ENCODE measurements around the gene TMEM45A. TPM values are rescaled to one million over a fixed set of nuclear protein-coding genes. Genes with fewer than 3 reads are reported as not detected.

Gene TMEM45A
- polyA plus RNA-seq, 1 donor from 2014 or later: 0.14 TPM

GRCh38 chr3:100590840-100591147 lies 98.4 kb downstream of the TMEM45A start:
- H3K4me3 Mint-ChIP-seq: no peak overlapping the region
- no peak overlapping the region for H3K27ac Mint-ChIP-seq
- peaks cover 0 to under 1% (median 0%) of the 10 kb centered on the region in 3 donors for H3K9me3 Mint-ChIP-seq
- H3K27me3 Mint-ChIP-seq: peaks cover 2% of the 10 kb centered on the region
- peaks cover 0 to 3% (median 2%) of the 10 kb centered on the region in 3 donors for H3K4me1 Mint-ChIP-seq
- peaks cover under 1% of the 10 kb centered on the region for H3K36me3 Mint-ChIP-seq

DNA sequence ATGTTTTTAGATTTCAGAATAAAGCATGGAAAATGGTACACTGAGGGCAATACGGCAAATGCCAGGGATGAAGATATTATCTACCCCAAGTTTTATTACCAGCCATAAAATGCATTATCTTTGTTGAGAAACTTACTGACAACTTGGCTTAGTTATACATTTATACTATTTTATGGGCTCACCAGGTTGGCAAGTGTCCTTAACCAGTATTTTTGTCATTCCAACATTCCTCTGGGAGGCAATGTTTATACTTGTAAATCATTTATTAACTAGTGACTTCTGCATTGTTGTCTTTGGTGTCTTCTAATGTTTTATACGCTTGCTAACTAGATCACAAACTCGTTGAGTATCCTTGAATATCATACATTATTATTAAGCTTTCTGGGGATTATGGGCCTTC lies 99.0 kb downstream of the TMEM45A start:
- Mint-ChIP-seq H3K27me3 (peaks cover 3% of the 10 kb centered on the region), H3K9me3 (no peaks in the 10 kb centered on the region), H3K36me3 (no peaks in the 10 kb centered on the region), H3K4me3 (no peak overlapping the region), H3K4me1 (peaks cover 0 to 3% (median 2%) of the 10 kb centered on the region in 3 donors), H3K27ac (no peak overlapping the region)

GRCh38 chr3:100600181-100601042 lies 108.0 kb downstream of the TMEM45A start:
- Mint-ChIP-seq H3K36me3 (peaks cover 4% of the 10 kb centered on the region), H3K9me3 (peaks cover 2 to 10% (median 8%) of the 10 kb centered on the region in 3 donors), H3K27me3 (peaks cover 7% of the 10 kb centered on the region), H3K4me1 (peaks cover 12 to 17% (median 13%) of the 10 kb centered on the region in 3 donors), H3K27ac (no peak overlapping the region), H3K4me3 (no peak overlapping the region)

DNA sequence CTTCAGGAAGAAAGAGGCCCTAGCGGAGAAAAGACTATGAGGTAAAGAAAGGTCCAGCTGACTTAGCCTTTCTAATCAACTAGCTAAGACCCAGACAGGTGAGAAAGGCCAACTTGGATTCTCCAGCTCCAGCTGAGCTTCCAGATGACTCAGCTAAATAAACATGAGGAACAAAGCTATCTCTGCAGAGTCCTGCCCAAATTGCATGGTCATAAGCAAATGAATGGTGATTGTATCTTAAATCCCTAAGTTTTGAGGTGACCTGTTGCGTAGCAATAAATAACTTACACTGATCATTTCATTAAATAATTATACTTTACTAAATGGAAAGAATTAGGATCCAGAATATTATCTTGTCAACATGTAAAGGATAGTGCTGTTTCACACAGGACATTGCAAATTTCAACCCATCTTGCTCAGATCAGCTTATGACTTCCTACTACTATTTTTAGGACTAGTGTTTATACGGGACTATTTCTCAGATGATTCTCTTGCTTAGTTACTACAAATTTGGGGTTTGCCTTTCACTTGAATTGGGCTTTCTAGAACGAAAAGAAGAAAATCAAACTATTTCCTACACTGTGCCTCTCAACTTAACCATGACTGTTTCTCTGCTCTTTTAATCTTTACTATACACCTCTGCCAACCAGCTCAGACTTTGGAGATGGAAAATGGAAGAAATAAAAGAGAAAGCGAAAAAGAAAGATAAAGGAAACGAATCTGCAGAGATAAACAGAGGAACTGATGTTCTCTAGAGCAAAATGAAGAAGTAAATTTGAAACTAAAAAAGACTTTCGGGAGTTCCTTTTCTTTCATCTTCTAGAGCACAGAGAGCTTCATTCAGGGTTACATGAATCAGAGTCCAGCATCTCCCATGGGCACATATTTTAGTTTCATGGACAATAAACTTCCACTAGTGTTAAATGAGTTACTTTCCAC lies 110.4 kb downstream of the TMEM45A start:
- Mint-ChIP-seq H3K4me3 (peak overlapping the region; percentile 72 to 96 (median 84)), H3K4me1 (peaks cover 12 to 19% (median 13%) of the 10 kb centered on the region in 3 donors), H3K27ac (peak overlapping the region; percentile 37 to 95 (median 67)), H3K27me3 (peaks cover 1% of the 10 kb centered on the region), H3K36me3 (peaks cover 4% of the 10 kb centered on the region), H3K9me3 (peaks cover 2 to 10% (median 8%) of the 10 kb centered on the region in 3 donors)

DNA sequence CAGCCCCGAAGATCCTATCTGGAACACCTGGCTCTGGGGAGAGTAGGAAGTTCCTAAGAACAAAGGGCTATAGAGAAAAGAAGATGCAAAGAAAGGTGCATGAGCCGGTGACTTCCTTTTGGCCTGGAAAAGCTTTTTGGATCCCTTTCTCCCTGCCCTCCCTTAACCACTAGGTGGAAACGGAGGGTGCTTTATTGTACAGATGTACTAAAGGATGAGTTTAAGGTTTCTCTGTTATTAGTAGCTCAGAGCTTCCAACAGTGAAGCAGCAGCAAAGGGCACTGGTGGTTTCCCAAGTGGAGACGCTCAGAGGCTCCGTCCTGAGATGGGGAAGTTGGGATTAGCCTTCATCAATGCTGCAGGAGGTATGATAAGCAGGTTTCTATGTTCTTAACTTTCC lies 111.0 kb downstream of the TMEM45A start:
- H3K27me3 Mint-ChIP-seq: peaks cover 1% of the 10 kb centered on the region
- peaks cover 2 to 10% (median 8%) of the 10 kb centered on the region in 3 donors for H3K9me3 Mint-ChIP-seq
- peaks cover 4% of the 10 kb centered on the region for H3K36me3 Mint-ChIP-seq
- peak overlapping the region; percentile 37 to 95 (median 67) for H3K27ac Mint-ChIP-seq
- peaks cover 12 to 19% (median 13%) of the 10 kb centered on the region in 3 donors for H3K4me1 Mint-ChIP-seq
- peak overlapping the region; percentile 72 to 96 (median 84) for H3K4me3 Mint-ChIP-seq

DNA sequence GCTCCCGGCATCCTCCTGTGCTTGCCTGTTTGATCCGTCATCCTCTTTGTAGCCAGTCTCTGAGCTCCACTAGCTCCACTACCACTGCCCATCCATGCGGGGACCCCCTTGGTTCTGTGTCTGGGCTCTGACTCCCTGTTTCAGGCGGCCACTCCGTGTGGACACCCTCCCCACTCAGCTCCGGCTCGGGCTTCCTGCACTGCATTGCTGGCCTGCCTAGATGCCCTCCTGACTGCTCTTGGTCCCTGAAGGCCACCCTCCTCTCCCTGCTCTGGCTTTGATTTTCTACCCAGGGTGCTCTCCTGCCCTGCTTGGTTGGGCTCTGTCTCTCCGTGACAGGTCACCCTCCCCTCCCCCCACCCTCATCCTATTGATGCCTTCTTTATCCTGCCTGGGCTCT lies 112.9 kb downstream of the TMEM45A start:
- Mint-ChIP-seq H3K27ac (no peak overlapping the region), H3K9me3 (peaks cover 0 to 5% (median 0%) of the 10 kb centered on the region in 3 donors), H3K4me1 (peaks cover 12 to 23% (median 13%) of the 10 kb centered on the region in 3 donors), H3K4me3 (no peak overlapping the region), H3K36me3 (peaks cover 3% of the 10 kb centered on the region), H3K27me3 (peaks cover 1% of the 10 kb centered on the region)

DNA sequence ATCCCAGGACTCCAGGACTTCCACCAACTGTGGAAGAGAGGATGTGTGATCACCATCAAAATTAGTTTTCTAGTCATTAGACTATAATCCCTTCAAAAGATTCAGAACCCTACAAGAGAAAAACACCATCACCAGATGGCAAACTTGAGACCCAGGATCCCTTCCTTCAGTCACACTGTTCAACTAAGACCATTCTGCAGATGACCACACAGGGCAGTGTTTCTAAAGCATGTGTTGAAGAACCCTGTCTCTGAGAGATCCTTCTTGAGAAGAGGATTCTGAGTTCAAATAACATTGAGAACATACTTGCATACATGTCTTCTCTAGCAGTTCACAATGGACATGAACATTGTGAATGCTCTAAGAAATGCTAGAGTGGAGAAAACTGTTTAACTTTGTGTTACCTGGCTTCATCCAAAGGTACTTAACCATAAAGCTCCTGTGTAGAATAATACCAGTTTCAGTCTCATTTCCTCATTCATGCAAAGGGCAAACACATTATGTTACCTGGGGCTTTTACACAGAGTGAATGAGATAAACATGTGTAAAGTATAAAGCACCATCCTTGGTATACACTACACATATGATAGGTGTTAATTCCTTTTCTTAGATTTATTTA lies 114.6 kb downstream of the TMEM45A start:
- no peak overlapping the region for H3K4me3 Mint-ChIP-seq
- H3K9me3 Mint-ChIP-seq: peaks cover 0 to 2% (median 0%) of the 10 kb centered on the region in 3 donors
- peak overlapping the region in 1 of 3 donors; percentile 32 for H3K27ac Mint-ChIP-seq
- peaks cover 12 to 20% (median 13%) of the 10 kb centered on the region in 3 donors for H3K4me1 Mint-ChIP-seq
- H3K27me3 Mint-ChIP-seq: peaks cover 6% of the 10 kb centered on the region
- H3K36me3 Mint-ChIP-seq: peaks cover 3% of the 10 kb centered on the region

DNA sequence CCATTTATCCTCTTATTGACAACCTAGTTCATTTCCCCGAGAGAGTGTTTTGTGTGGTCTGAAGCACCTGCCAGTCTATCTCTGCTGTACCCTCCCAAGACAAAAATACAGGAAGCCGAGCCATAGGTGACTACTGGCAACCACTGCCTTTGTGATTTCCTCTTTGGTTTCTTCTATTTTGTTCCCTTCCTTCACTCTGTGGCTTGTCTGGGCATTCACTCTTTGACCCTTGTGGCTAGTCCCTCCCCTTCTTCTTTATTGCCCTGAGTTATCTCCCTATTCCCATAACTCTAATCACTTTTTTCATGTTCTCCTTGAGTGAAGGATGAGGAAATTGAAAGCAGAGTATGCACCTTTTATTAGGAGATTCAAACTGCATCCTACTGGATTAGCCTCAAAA lies 116.9 kb downstream of the TMEM45A start, which contains the start of gene ADGRG7:
Gene ADGRG7, plus strand, starts transcription at position 297 of the 400 bp plus-strand sequence. CDS start 256 bp downstream, outside the sequence.
- peaks cover 1% of the 10 kb centered on the region for H3K36me3 Mint-ChIP-seq
- peaks cover 0 to 6% (median 0%) of the 10 kb centered on the region in 3 donors for H3K4me1 Mint-ChIP-seq
- H3K9me3 Mint-ChIP-seq: peaks cover 0 to 2% (median 0%) of the 10 kb centered on the region in 3 donors
- peaks cover 8% of the 10 kb centered on the region for H3K27me3 Mint-ChIP-seq
- no peak within 1 kb of the TSS for H3K27ac Mint-ChIP-seq
- no peak within 1 kb of the TSS for H3K4me3 Mint-ChIP-seq

GRCh38 chr3:100609963-100610362 lies 117.5 kb downstream of the TMEM45A start:
- Mint-ChIP-seq H3K27me3 (peaks cover 8% of the 10 kb centered on the region), H3K4me1 (peaks cover 0 to 6% (median 0%) of the 10 kb centered on the region in 3 donors), H3K9me3 (peaks cover 0 to 2% (median 0%) of the 10 kb centered on the region in 3 donors), H3K36me3 (peaks cover 1% of the 10 kb centered on the region), H3K27ac (no peak overlapping the region), H3K4me3 (no peak overlapping the region)

- no peak overlapping the region for H3K4me3 Mint-ChIP-seq
These were observed 118.8 kb downstream of the TMEM45A start for GRCh38 chr3:100611221-100611620.

GRCh38 chr3:100613721-100614390 lies 121.4 kb downstream of the TMEM45A start:
- peaks cover 0 to 4% (median 0%) of the 10 kb centered on the region in 3 donors for H3K9me3 Mint-ChIP-seq
- no peak overlapping the region for H3K4me3 Mint-ChIP-seq
- peaks cover 0 to 4% (median 0%) of the 10 kb centered on the region in 3 donors for H3K4me1 Mint-ChIP-seq
- no peak overlapping the region for H3K27ac Mint-ChIP-seq
- peaks cover under 1% of the 10 kb centered on the region for H3K36me3 Mint-ChIP-seq
- H3K27me3 Mint-ChIP-seq: peaks cover 8% of the 10 kb centered on the region

More at GRCh38 chr3:100611221-100611620, 118.8 kb downstream of the TMEM45A start:
- H3K36me3 Mint-ChIP-seq: peaks cover 1% of the 10 kb centered on the region
- peaks cover 0 to 6% (median 0%) of the 10 kb centered on the region in 3 donors for H3K4me1 Mint-ChIP-seq
- peaks cover 8% of the 10 kb centered on the region for H3K27me3 Mint-ChIP-seq
- H3K27ac Mint-ChIP-seq: peak overlapping the region in 1 of 3 donors; percentile 33
- peaks cover 0 to 2% (median 0%) of the 10 kb centered on the region in 3 donors for H3K9me3 Mint-ChIP-seq

DNA sequence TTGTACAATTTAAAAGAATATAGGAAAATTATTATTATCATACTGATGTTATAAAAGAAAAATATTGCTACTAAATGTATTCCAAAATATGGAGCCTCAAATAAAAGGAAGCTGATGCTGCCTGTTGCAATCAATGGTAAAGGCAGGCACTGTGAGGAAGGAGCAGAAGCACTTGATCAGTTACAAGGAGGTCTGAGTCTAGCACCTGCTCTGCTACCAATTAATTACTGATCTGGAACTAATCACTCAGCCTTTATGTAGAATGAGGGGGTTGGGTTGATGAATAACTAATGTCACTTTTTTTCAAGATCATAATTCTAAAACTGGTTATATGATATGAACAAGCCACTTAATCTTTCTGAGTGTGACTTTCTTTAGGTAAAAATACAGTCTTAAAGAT lies 122.5 kb downstream of the TMEM45A start:
- Mint-ChIP-seq H3K4me1 (no peaks in the 10 kb centered on the region), H3K27ac (no peak overlapping the region), H3K36me3 (no peaks in the 10 kb centered on the region), H3K4me3 (no peak overlapping the region), H3K9me3 (peaks cover 0 to 2% (median 0%) of the 10 kb centered on the region in 3 donors), H3K27me3 (peaks cover 8% of the 10 kb centered on the region)

GRCh38 chr3:100615684-100616083 lies 123.3 kb downstream of the TMEM45A start:
- H3K4me3 Mint-ChIP-seq: no peak overlapping the region
- no peaks in the 10 kb centered on the region for H3K36me3 Mint-ChIP-seq
- no peaks in the 10 kb centered on the region for H3K4me1 Mint-ChIP-seq
- no peak overlapping the region for H3K27ac Mint-ChIP-seq
- peaks cover 0 to 2% (median 0%) of the 10 kb centered on the region in 3 donors for H3K9me3 Mint-ChIP-seq
- H3K27me3 Mint-ChIP-seq: peaks cover 7% of the 10 kb centered on the region

DNA sequence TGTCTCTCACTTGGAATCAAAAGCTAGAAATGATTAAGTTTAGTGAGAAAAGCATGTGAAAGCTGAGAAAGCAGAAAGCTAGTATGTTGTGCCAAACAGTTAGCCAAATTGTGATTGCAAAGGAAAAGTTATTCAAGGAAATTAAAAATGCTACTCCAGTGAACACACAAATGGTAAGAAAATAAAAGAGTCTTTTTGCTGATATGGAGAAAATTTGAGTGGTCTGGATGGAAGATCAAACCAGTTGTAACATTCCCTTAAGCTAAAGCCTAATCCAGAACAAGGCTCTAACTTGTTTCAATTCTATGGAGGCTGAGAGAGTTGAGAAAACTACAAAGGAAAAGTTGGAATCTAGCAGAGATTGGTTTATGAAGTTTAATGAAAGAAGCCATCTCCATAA lies 128.8 kb downstream of the TMEM45A start:
- Mint-ChIP-seq H3K9me3 (peaks cover 2 to 9% (median 3%) of the 10 kb centered on the region in 3 donors), H3K27me3 (no peaks in the 10 kb centered on the region), H3K27ac (no peak overlapping the region), H3K36me3 (no peaks in the 10 kb centered on the region), H3K4me1 (no peaks in the 10 kb centered on the region), H3K4me3 (no peak overlapping the region)
